ENCODE measurements around the gene GAS7. TPM values are rescaled to one million over a fixed set of nuclear protein-coding genes. Genes with fewer than 3 reads are reported as not detected.

The GAS7 gene
- total RNA-seq, 3 donors from 2014 or later (not counting 1 experiment from before 2014, with no cell fraction given), result 70.7 to 89.1 (median 84.8) TPM

- Mint-ChIP-seq H3K36me3 (peaks cover 5% of the 10 kb centered on the region), H3K4me1 (peaks cover 56 to 61% of the 10 kb centered on the region in 2 donors), H3K9me3 (no peaks in the 10 kb centered on the region), H3K27ac (peak overlapping the region; percentile 83 to 88), H3K27me3 (ENCODE audit: low read depth in 2 of 2) (no peaks in the 10 kb centered on the region), H3K4me3 (peak overlapping the region; percentile 60)
- H3K27ac ChIP-seq (ENCODE audit: low read length), result peak overlapping the region; percentile 51
- peak in 1 of 3 donors; percentile 24 for ATAC-seq
- no peak for DNase-seq
- no peak overlapping the region for H3K4me3 ChIP-seq (ENCODE audit: low read length)
- peaks cover 39% of the 10 kb centered on the region for H3K4me1 ChIP-seq (ENCODE audit: control insufficient read depth, insufficient read depth, low read length)
- no peaks in the 10 kb centered on the region for H3K27me3 ChIP-seq (ENCODE audit: control insufficient read depth, insufficient read depth, low read length)
- intact Hi-C loops (cut with micrococcal nuclease), result loop anchor here (10.0 kb wide), 1 partner anchor 133 kb away; no protein-coding TSS in a partner anchor
- H3K9me3 ChIP-seq (ENCODE audit: control insufficient read depth, insufficient read depth, low read length), result no peaks in the 10 kb centered on the region
- TF ChIP-seq, protein P1, sequence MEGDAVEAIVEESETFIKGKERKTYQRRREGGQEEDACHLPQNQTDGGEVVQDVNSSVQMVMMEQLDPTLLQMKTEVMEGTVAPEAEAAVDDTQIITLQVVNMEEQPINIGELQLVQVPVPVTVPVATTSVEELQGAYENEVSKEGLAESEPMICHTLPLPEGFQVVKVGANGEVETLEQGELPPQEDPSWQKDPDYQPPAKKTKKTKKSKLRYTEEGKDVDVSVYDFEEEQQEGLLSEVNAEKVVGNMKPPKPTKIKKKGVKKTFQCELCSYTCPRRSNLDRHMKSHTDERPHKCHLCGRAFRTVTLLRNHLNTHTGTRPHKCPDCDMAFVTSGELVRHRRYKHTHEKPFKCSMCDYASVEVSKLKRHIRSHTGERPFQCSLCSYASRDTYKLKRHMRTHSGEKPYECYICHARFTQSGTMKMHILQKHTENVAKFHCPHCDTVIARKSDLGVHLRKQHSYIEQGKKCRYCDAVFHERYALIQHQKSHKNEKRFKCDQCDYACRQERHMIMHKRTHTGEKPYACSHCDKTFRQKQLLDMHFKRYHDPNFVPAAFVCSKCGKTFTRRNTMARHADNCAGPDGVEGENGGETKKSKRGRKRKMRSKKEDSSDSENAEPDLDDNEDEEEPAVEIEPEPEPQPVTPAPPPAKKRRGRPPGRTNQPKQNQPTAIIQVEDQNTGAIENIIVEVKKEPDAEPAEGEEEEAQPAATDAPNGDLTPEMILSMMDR (IDR thresholded peaks at IDR 0.05), result no peak
- peaks cover 5% of the 10 kb centered on the region for H3K36me3 ChIP-seq (ENCODE audit: control insufficient read depth, insufficient read depth, low read length)
- whole genome bisulfite sequencing (ENCODE audit: insufficient coverage), result 78% methylated on average over 3 of the region's 3 CpGs
Measured at GRCh38 chr17:9982159-9982558, 216.2 kb downstream of the GAS7 start.

- H3K36me3 ChIP-seq (ENCODE audit: control insufficient read depth, insufficient read depth, low read length), result peaks cover 5% of the 10 kb centered on the region
- Mint-ChIP-seq H3K27ac (peak overlapping the region; percentile 83 to 88), H3K36me3 (peaks cover 5% of the 10 kb centered on the region), H3K27me3 (ENCODE audit: low read depth in 2 of 2) (no peaks in the 10 kb centered on the region), H3K4me1 (peaks cover 56 to 61% of the 10 kb centered on the region in 2 donors), H3K9me3 (no peaks in the 10 kb centered on the region), H3K4me3 (peak overlapping the region; percentile 60)
- no peaks in the 10 kb centered on the region for H3K27me3 ChIP-seq (ENCODE audit: control insufficient read depth, insufficient read depth, low read length)
- no peaks in the 10 kb centered on the region for H3K9me3 ChIP-seq (ENCODE audit: control insufficient read depth, insufficient read depth, low read length)
- peaks cover 35% of the 10 kb centered on the region for H3K4me1 ChIP-seq (ENCODE audit: control insufficient read depth, insufficient read depth, low read length)
- no peak overlapping the region for H3K4me3 ChIP-seq (ENCODE audit: low read length)
- TF ChIP-seq, protein P1 (IDR thresholded peaks at IDR 0.05), result no peak
- peak overlapping the region; percentile 51 for H3K27ac ChIP-seq (ENCODE audit: low read length)
- ATAC-seq (peak; percentile 31 to 74 (median 63)), DNase-seq (no peak)
- WGBS (ENCODE audit: insufficient coverage), result 72% methylated on average over 4 of the region's 4 CpGs
- intact Hi-C loops (cut with micrococcal nuclease), result loop anchor here (10.0 kb wide), 1 partner anchor 133 kb away; no protein-coding TSS in a partner anchor
Measured at GRCh38 chr17:9981344-9981915, 217.0 kb downstream of the GAS7 start.

DNA sequence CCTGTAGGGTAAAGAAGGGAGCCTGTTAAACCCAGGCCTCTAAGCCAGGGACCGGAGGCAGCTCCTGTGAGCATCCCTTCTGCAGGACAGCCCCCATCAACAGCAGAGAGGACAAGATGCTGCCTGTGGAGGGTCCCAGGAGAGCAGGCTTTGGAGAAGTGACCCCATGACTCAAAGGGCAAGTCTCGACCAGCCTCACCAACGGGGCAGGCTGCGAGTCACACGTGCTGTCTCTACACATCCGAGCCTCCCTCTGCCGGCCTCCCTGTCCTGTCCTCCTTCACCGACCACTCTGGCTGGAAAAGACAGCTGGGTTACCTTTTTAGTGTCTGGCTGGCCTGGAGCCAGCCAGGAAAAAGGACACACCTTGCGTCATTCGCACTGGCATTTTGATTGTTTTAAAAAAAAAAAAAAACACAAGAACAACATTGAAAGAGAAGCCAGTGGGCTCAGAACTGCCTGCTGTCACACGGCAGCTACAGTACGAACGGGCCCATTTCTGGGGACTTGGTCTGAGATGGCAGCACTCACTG lies 218.9 kb downstream of the GAS7 start:
- Mint-ChIP-seq H3K9me3 (no peaks in the 10 kb centered on the region), H3K36me3 (peaks cover 5% of the 10 kb centered on the region), H3K27me3 (ENCODE audit: low read depth in 2 of 2) (no peaks in the 10 kb centered on the region), H3K27ac (peak overlapping the region; percentile 48 to 61), H3K4me3 (no peak overlapping the region), H3K4me1 (peaks cover 46 to 50% of the 10 kb centered on the region in 2 donors)
- Histone ChIP-seq H3K27me3 (ENCODE audit: control insufficient read depth, insufficient read depth, low read length) (no peaks in the 10 kb centered on the region), H3K4me1 (ENCODE audit: control insufficient read depth, insufficient read depth, low read length) (peaks cover 29% of the 10 kb centered on the region), H3K36me3 (ENCODE audit: control insufficient read depth, insufficient read depth, low read length) (peaks cover 5% of the 10 kb centered on the region), H3K27ac (ENCODE audit: low read length) (no peak overlapping the region), H3K9me3 (ENCODE audit: control insufficient read depth, insufficient read depth, low read length) (no peaks in the 10 kb centered on the region), H3K4me3 (ENCODE audit: low read length) (no peak overlapping the region)
- DNase-seq, result no peak
- no peak for ATAC-seq
- 94% methylated on average over 13 of the region's 13 CpGs for WGBS (ENCODE audit: insufficient coverage)
- TF ChIP-seq, protein P1 (IDR thresholded peaks at IDR 0.05), result no peak
- intact Hi-C loops (cut with micrococcal nuclease), result no loop called here

All from natural killer cell (primary cell).